GM12878 (cell line): Measurements from ENCODE around the gene TCAF1. TPM values are rescaled to one million over a fixed set of nuclear protein-coding genes. Genes with fewer than 3 reads are reported as not detected.

Source experiments
- ATAC-seq: fragments of 200-7000 bp; cut with Tn5 transposase; 3 replicates; pipeline ENCODE4 v1.9.1; 2020; ENCODE audit warnings: mild to moderate bottlenecking, moderate library complexity
- BruUV-seq: library from RNA; stranded (reverse); fragments of 400-500 nt; replicated peaks from 2 replicates; lab custom pipeline; 2021; lab: Mats Ljungman, UMichigan
- CTCF ChIA-PET: fragments of 300-600 bp; sonication (Branson Sonifier 250); formaldehyde crosslinking; extraction: SDS; loops from one replicate; lab custom pipeline; 2021; ENCODE audit warnings: inconsistent platforms; lab: Yijun Ruan, JAX
- POLR2A ChIA-PET: fragments of 350-600 bp; formaldehyde crosslinking; extraction: SDS; loops from one replicate; lab custom pipeline; 2021; ENCODE audit warnings: inconsistent platforms; lab: Charles Lee
- RAD21 ChIA-PET: fragments of 300-600 bp; sonication (Branson Sonifier 250); formaldehyde crosslinking; loops from one replicate; lab custom pipeline; 2023; ENCODE audit warnings: antibody characterized with exemption; ENCODE audit not compliant: unreplicated experiment; lab: Charles Lee
- SMC1A ChIA-PET: fragments of 300-600 bp; sonication (Branson Sonifier 250); formaldehyde crosslinking; loops from one replicate; lab custom pipeline; 2023; ENCODE audit not compliant: unreplicated experiment, uncharacterized antibody; lab: Charles Lee
- DNase-seq: peaks from one replicate; pipeline ENCODE4 v3.0.0-alpha.2; 2011; ENCODE audit warnings: low read depth, low spot score
- FAIRE-seq: peaks from 3 replicates; lab custom pipeline; 2011; peaks lifted over from hg19 to GRCh38; lab: Jason Lieb, UNC
- H2AFZ ChIP-seq: 2 replicates; pipeline ENCODE4 v1.6.0; 2011; ENCODE audit warnings: low read depth, low read length, control low read depth; ENCODE audit not compliant: control insufficient read depth
- H3K27ac ChIP-seq: 2 replicates; pipeline ENCODE4 v1.5.1; 2011; ENCODE audit warnings: control low read depth; ENCODE audit not compliant: control insufficient read depth, insufficient read depth
- H3K27me3 ChIP-seq, 2 experiments: replicated peaks in 1 of 2; 2 replicates each; pipeline versions ENCODE4 v1.6.0 to v1.6.1; 2011; ENCODE audit warnings: low read length in 1 of 2; ENCODE audit not compliant: control insufficient read depth in 2 of 2, insufficient read depth in 2 of 2
- H3K36me3 ChIP-seq, 2 experiments: 2 replicates each; pipeline ENCODE4 v1.5.1; 2011; ENCODE audit warnings: low read length in 1 of 2; ENCODE audit not compliant: control insufficient read depth in 2 of 2, insufficient read depth in 2 of 2
- H3K4me1 ChIP-seq: 2 replicates; pipeline ENCODE4 v1.6.1; 2011; ENCODE audit warnings: mild to moderate bottlenecking, low read length, moderate library complexity, mixed read lengths; ENCODE audit not compliant: control insufficient read depth, insufficient read depth
- H3K4me2 ChIP-seq: 2 replicates; pipeline ENCODE4 v1.6.0; 2011; ENCODE audit warnings: control low read depth; ENCODE audit not compliant: control insufficient read depth, insufficient read depth
- H3K4me3 ChIP-seq: fragments of 200-600 bp; sonication (generic); 2 replicates; pipeline ENCODE4 v1.5.1; 2016
- H3K79me2 ChIP-seq: 2 replicates; pipeline ENCODE4 v1.6.0; 2011; ENCODE audit warnings: low read length; ENCODE audit not compliant: control insufficient read depth, insufficient read depth
- H3K9ac ChIP-seq: 2 replicates; pipeline ENCODE4 v1.8.0; 2011; ENCODE audit warnings: low read length, control low read depth, mixed read lengths; ENCODE audit not compliant: control insufficient read depth, insufficient read depth
- H3K9me3 ChIP-seq: replicated peaks from 3 replicates; pipeline ENCODE4 v1.5.1; 2011; ENCODE audit warnings: mild to moderate bottlenecking, low read length; ENCODE audit not compliant: control insufficient read depth, insufficient read depth
- H4K20me1 ChIP-seq: 2 replicates; pipeline ENCODE4 v1.6.0; 2011; ENCODE audit not compliant: control insufficient read depth, insufficient read depth
- ATF2 ChIP-seq: IDR thresholded peaks from 2 replicates; pipeline ENCODE4 v1.6.1; 2012; ENCODE audit warnings: low read length, inconsistent platforms
- CHD1 ChIP-seq: IDR thresholded peaks from 2 replicates; pipeline ENCODE4 v1.6.1; 2012; ENCODE audit warnings: low read depth, low read length, improper control_type of control experiment
- LARP7 ChIP-seq: fragments of 450-650 bp; IDR thresholded peaks from 2 replicates; pipeline ENCODE4 v1.6.1; 2017; ENCODE audit warnings: mild to moderate bottlenecking
- MYC ChIP-seq: IDR thresholded peaks from 2 replicates; pipeline ENCODE4 v1.6.1; 2011; ENCODE audit warnings: mild to moderate bottlenecking, low read length, moderate library complexity, inconsistent platforms; ENCODE audit not compliant: insufficient read depth, insufficient replicate concordance, insufficient read length, severe bottlenecking
- NR2C2 ChIP-seq: IDR thresholded peaks from 2 replicates; pipeline ENCODE4 v1.6.1; 2011; ENCODE audit warnings: borderline replicate concordance, low read depth; ENCODE audit not compliant: control insufficient read depth, insufficient read length
- POU2F2 ChIP-seq: IDR thresholded peaks from 3 replicates; pipeline ENCODE4 v1.6.1; 2011; ENCODE audit warnings: low read depth, mild to moderate bottlenecking, low read length, borderline replicate concordance
- RFX5 ChIP-seq: IDR thresholded peaks from 2 replicates; pipeline ENCODE4 v1.6.1; 2011; ENCODE audit warnings: low read depth, low read length, improper control_type of control experiment
- RUNX3 ChIP-seq: IDR thresholded peaks from 2 replicates; pipeline ENCODE4 v1.6.1; 2012; ENCODE audit warnings: low read length, inconsistent platforms
- WGBS: methylation state at CpG from one replicate; pipeline ENCODE4 v1.1.6; 2016; ENCODE audit warnings: low lambda C conversion rate; ENCODE audit not compliant: insufficient replicate concordance, insufficient coverage; ENCODE audit errors: missing lambda C conversion rate; 5-methylcytosine and 5-hydroxymethylcytosine counted together
- in situ Hi-C: fragments of 300-500 bp; cut with MboI; formaldehyde crosslinking; loops from 9 replicates; pipeline ENCODE4 v1.14.3; 2018; ENCODE audit warnings: mixed read lengths
- intact Hi-C: fragments of 100-400 bp; cut with micrococcal nuclease; formaldehyde crosslinking; loops from one replicate; pipeline ENCODE4 v1.14.2; 2022; ENCODE audit not compliant: unreplicated experiment
- polyA plus RNA-seq, 11 experiments: library from polyadenylated mRNA; depleted of rRNA in 4 of 11; unstranded in 6 of 11; stranded (reverse) in 5 of 11; fragments of >200 nt; fragmentation: Nextera tagmentation in 4 of 11; fragmentation: Illumina TruSeq in 1 of 11; extraction: Ambion mirVana in 4 of 11; extraction: Trizol in 1 of 11; gene quantifications; 1 replicate in 1 of 11; 2 replicates in 10 of 11; pipeline versions ENCODE4 v1.2.1 to v1.2.3, GENCODE V29; 2011 to 2016; ENCODE audit warnings: inconsistent platforms in 2 of 11, missing spikeins in 2 of 11, low read depth in 1 of 11
- total RNA-seq, 4 experiments: library from RNA; depleted of rRNA in 3 of 4; stranded (reverse); fragments of >200 nt in 3 of 4; fragmentation: Illumina TruSeq in 1 of 4; extraction: Trizol in 1 of 4; gene quantifications; 2 replicates each; pipeline versions ENCODE4 v1.2.1 to v1.2.3, GENCODE V29; 2013 to 2021

The TCAF1 gene
- total and polyA plus RNA-seq, 10 of the 15 experiments (the other 5 are each of a cell fraction or from before 2014, with no cell fraction given), result 2.2 to 16.3 (median 8.0) TPM

- no peak for FAIRE-seq
- no TSS peak for BruUV-seq
- H3K9me3 ChIP-seq, result no peaks in the 10 kb centered on the region
- TF ChIP-seq POU2F2 (no peak), LARP7 (no peak), MYC (no peak), RUNX3 (no peak), RFX5 (no peak), ATF2 (no peak), NR2C2 (no peak), CHD1 (no peak)
- no peaks in the 10 kb centered on the region for H3K79me2 ChIP-seq
- no peaks in the 10 kb centered on the region for H3K36me3 ChIP-seq
- no peaks in the 10 kb centered on the region for H3K27me3 ChIP-seq
- POLR2A ChIA-PET, result no interaction called here
- ATAC-seq, result no peak
- no peaks in the 10 kb centered on the region for H3K4me1 ChIP-seq
- no peak for DNase-seq
- H3K27ac ChIP-seq, result no peak overlapping the region
- no peaks in the 10 kb centered on the region for H4K20me1 ChIP-seq
- H3K9ac ChIP-seq, result no peak overlapping the region
- no peak overlapping the region for H2AFZ ChIP-seq
- H3K4me3 ChIP-seq, result no peak overlapping the region
- intact Hi-C loops (no loop called here), in situ Hi-C loops (no loop called here)
- no peak overlapping the region for H3K4me2 ChIP-seq
- 18% methylated on average over 2 of the region's 2 CpGs for WGBS
- SMC1A ChIA-PET, result no interaction called here
- CTCF ChIA-PET, result no interaction called here
- RAD21 ChIA-PET, result no interaction called here
These were observed 45.1 kb upstream of the TCAF1 start for GRCh38 chr7:143947111-143947510.
